Natural killer cell (primary cell): ENCODE results near the gene CYP4F11. TPM values are rescaled to one million over a fixed set of nuclear protein-coding genes. Genes with fewer than 3 reads are reported as not detected.
"Not testable (repeated sequence)": the region's sequence is repeated elsewhere in the genome, so short reads cannot be mapped to it uniquely, and the experiment has no call there.

Experiments
- ATAC-seq, 3 donors: fragments of 150-1000 bp in 2 of 3; fragments of 200-7000 bp in 1 of 3; cut with Tn5 transposase; 1 replicate in 1 of 3; 2 replicates in 2 of 3; pipeline ENCODE4 v1.10.0; 2021; ENCODE audit warnings: mild to moderate bottlenecking in 2 of 3, moderate library complexity in 2 of 3
- DNase-seq, 2 donors: peaks; one replicate each; pipeline versions ENCODE4 v3.0.0 to v3.0.0-alpha.2; 2013 to 2021; ENCODE audit warnings: mixed read lengths in 1 of 2
- H3K27ac ChIP-seq: one replicate; pipeline ENCODE4 v1.5.1; 2013; ENCODE audit warnings: mild to moderate bottlenecking, low read length
- H3K27me3 ChIP-seq: one replicate; pipeline ENCODE4 v1.6.1; 2013; ENCODE audit warnings: low read length; ENCODE audit not compliant: control insufficient read depth, insufficient read depth
- H3K36me3 ChIP-seq: one replicate; pipeline ENCODE4 v1.6.1; 2013; ENCODE audit warnings: low read length; ENCODE audit not compliant: control insufficient read depth, insufficient read depth
- H3K4me1 ChIP-seq: one replicate; pipeline ENCODE4 v1.6.1; 2013; ENCODE audit warnings: low read length; ENCODE audit not compliant: control insufficient read depth, insufficient read depth
- H3K4me3 ChIP-seq: one replicate; pipeline ENCODE4 v1.5.1; 2013; ENCODE audit warnings: low read length
- H3K9me3 ChIP-seq: one replicate; pipeline ENCODE4 v1.6.1; 2013; ENCODE audit warnings: low read length; ENCODE audit not compliant: control insufficient read depth, insufficient read depth
- H3K27ac Mint-ChIP-seq, 2 donors: one replicate each; pipeline ENCODE4 v1.8.0; 2022; ENCODE audit warnings: mild to moderate bottlenecking in 2 of 2, mixed read lengths in 2 of 2, moderate library complexity in 1 of 2
- H3K27me3 Mint-ChIP-seq, 2 donors: one replicate each; pipeline ENCODE4 v1.8.0; 2022; ENCODE audit warnings: low read depth in 2 of 2, mixed read lengths in 2 of 2
- H3K36me3 Mint-ChIP-seq: one replicate; pipeline ENCODE4 v1.8.0; 2022; ENCODE audit warnings: mixed read lengths
- H3K4me1 Mint-ChIP-seq, 2 donors: one replicate each; pipeline ENCODE4 v1.8.0; 2022; ENCODE audit warnings: mixed read lengths in 2 of 2
- H3K4me3 Mint-ChIP-seq: one replicate; pipeline ENCODE4 v1.8.0; 2022; ENCODE audit warnings: mild to moderate bottlenecking, moderate library complexity, mixed read lengths
- H3K9me3 Mint-ChIP-seq, 2 donors: one replicate each; pipeline ENCODE4 v1.8.0; 2022; ENCODE audit warnings: mixed read lengths in 2 of 2
- CTCF ChIP-seq: fragments of 200-600 bp; IDR thresholded peaks from one replicate; pipeline ENCODE4 v1.8.0; 2022; ENCODE audit warnings: antibody characterized with exemption
- WGBS: methylation state at CpG from one replicate; pipeline ENCODE4 v1.1.7; 2013; ENCODE audit warnings: missing lambda C conversion rate; ENCODE audit not compliant: insufficient coverage; 5-methylcytosine and 5-hydroxymethylcytosine counted together
- intact Hi-C: fragments of 100-400 bp; cut with micrococcal nuclease; formaldehyde crosslinking; loops from one replicate; pipeline ENCODE4 v1.14.2; 2022
- total RNA-seq, 4 donors: library from RNA; stranded (reverse); fragments of 120-200 nt in 1 of 4; gene quantifications; one replicate each; pipeline versions ENCODE4 v1.2.3 to v1.2.4, GENCODE V29; 2013 to 2022

CYP4F11 gene
- total RNA-seq, 3 donors from 2014 or later (not counting 1 experiment from before 2014, with no cell fraction given) = not detected

GRCh38 chr19:15937771-15938170 lies 3.4 kb upstream of the CYP4F11 start:
- no peak overlapping the region for H3K27ac ChIP-seq
- DNase-seq (no peak), ATAC-seq (no peak)
- Mint-ChIP-seq H3K4me1 (no peaks in the 10 kb centered on the region), H3K9me3 (no peaks in the 10 kb centered on the region), H3K36me3 (no peaks in the 10 kb centered on the region), H3K4me3 (no peak overlapping the region), H3K27ac (no peak overlapping the region), H3K27me3 (peaks cover 13 to 23% of the 10 kb centered on the region in 2 donors)
- no peak for TF ChIP-seq CTCF
- peaks cover 4% of the 10 kb centered on the region for H3K27me3 ChIP-seq
- no peaks in the 10 kb centered on the region for H3K9me3 ChIP-seq
- intact Hi-C loops = no loop called here
- no peak overlapping the region for H3K4me3 ChIP-seq
- 80% methylated on average over 2 of the region's 2 CpGs for WGBS
- H3K4me1 ChIP-seq = no peaks in the 10 kb centered on the region
- no peaks in the 10 kb centered on the region for H3K36me3 ChIP-seq

- no peak for TF ChIP-seq CTCF
- no peak overlapping the region for H3K27ac Mint-ChIP-seq
- intact Hi-C loops = no loop called here
- ATAC-seq (no peak), DNase-seq (no peak)
- H3K9me3 Mint-ChIP-seq = no peaks in the 10 kb centered on the region
- H3K4me1 Mint-ChIP-seq = no peaks in the 10 kb centered on the region
- whole genome bisulfite sequencing = 75% methylated on average over 1 of the region's 2 CpGs
- Histone ChIP-seq H3K36me3 (no peaks in the 10 kb centered on the region), H3K27me3 (peaks cover 4% of the 10 kb centered on the region), H3K9me3 (no peaks in the 10 kb centered on the region), H3K4me3 (no peak overlapping the region), H3K4me1 (no peaks in the 10 kb centered on the region), H3K27ac (no peak overlapping the region)
- no peaks in the 10 kb centered on the region for H3K36me3 Mint-ChIP-seq
- peaks cover 11 to 17% of the 10 kb centered on the region in 2 donors for H3K27me3 Mint-ChIP-seq
- no peak overlapping the region for H3K4me3 Mint-ChIP-seq
These were observed 2.6 kb upstream of the CYP4F11 start for GRCh38 chr19:15936950-15937349.

DNA sequence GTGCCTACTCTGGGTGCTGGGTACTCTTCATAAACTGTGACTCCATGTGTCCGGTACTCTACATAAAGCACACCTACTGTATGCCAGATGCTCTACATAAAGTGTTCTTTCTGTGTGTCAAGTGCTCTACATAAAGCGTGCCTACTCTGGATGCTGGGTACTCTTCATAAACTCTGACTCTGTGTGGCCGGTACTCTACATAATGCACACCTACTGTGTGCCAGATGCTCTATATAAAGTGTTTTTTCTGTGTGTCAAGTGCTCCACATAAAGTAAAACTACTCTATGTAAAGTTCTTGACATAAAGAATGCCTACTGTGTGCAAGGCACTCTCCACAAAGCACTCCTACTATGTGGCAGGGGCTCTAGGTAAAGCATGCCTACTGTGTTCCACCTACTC lies 1.8 kb upstream of the CYP4F11 start:
- no peak for ATAC-seq
- Mint-ChIP-seq H3K9me3 (no peaks in the 10 kb centered on the region), H3K4me3 (no peak overlapping the region), H3K36me3 (no peaks in the 10 kb centered on the region), H3K4me1 (no peaks in the 10 kb centered on the region), H3K27me3 (peaks cover 13 to 16% of the 10 kb centered on the region in 2 donors), H3K27ac (no peak overlapping the region)
- intact Hi-C loops = no loop called here
- Histone ChIP-seq H3K36me3 (no peaks in the 10 kb centered on the region), H3K27me3 (peaks cover 4% of the 10 kb centered on the region), H3K4me3 (no peak overlapping the region), H3K27ac (no peak overlapping the region), H3K4me1 (no peaks in the 10 kb centered on the region), H3K9me3 (no peaks in the 10 kb centered on the region)
- no peak for DNase-seq
- no peak for TF ChIP-seq CTCF
- WGBS = 92% methylated on average over 3 of the region's 3 CpGs

- H3K36me3 ChIP-seq = no peaks in the 10 kb centered on the region
- no peaks in the 10 kb centered on the region for H3K4me1 ChIP-seq
- Mint-ChIP-seq H3K4me1 (no peaks in the 10 kb centered on the region), H3K9me3 (no peaks in the 10 kb centered on the region), H3K4me3 (no peak overlapping the region), H3K27ac (no peak overlapping the region), H3K36me3 (no peaks in the 10 kb centered on the region), H3K27me3 (peaks cover 7 to 15% of the 10 kb centered on the region in 2 donors)
- intact Hi-C loops = no loop called here
- H3K9me3 ChIP-seq = no peaks in the 10 kb centered on the region
- H3K27ac ChIP-seq = no peak overlapping the region
- DNase-seq (no peak), ATAC-seq (no peak)
- H3K4me3 ChIP-seq = no peak overlapping the region
- peaks cover 6% of the 10 kb centered on the region for H3K27me3 ChIP-seq
- WGBS = 59% methylated on average over 3 of the region's 3 CpGs
- TF ChIP-seq CTCF = no peak
These were observed 906 bp upstream of the CYP4F11 start for GRCh38 chr19:15935167-15935702.

DNA sequence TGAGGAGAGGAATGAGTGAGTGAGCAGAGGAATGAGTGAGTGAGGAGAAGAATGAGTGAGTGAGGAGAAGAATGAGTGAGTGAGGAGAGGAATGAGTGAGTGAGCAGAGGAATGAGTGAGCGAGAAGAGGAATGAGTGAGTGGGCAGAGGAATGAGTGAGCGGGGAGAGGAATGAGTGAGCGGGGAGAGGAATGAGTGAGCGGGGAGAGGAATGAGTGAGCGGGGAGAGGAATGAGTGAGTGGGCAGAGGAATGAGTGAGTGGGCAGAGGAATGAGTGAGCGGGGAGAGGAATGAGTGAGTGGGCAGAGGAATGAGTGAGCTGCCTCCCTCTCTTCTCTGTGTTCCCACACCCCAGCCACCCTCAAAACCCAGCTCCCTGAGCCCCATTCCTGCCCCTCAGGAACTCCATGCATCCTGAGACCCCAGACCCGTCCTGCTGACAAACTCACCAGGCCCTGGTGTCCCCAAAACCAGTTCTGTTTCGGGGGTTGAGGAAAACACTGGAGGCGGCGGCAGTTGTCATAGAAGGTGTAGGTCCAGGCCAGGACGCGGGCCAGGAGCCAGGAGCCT lies 483 bp downstream of the CYP4F11 start:
- H3K36me3 Mint-ChIP-seq, DNase-seq, H3K27ac Mint-ChIP-seq, H3K4me3 ChIP-seq, H3K4me3 Mint-ChIP-seq, H3K36me3 ChIP-seq, ATAC-seq, H3K9me3 ChIP-seq, H3K4me1 ChIP-seq, H3K4me1 Mint-ChIP-seq, H3K27ac ChIP-seq, H3K9me3 Mint-ChIP-seq, intact Hi-C loops: not testable (repeated sequence)
- 53% methylated on average over 11 of the region's 12 CpGs for WGBS
- H3K27me3 ChIP-seq = peaks cover 12% of the 10 kb centered on the region
- peaks cover 8 to 12% of the 10 kb centered on the region in 2 donors for H3K27me3 Mint-ChIP-seq
